OCI-LY1 (cell line): ENCODE data around the gene CYB561.

Experiments
- CTCF ChIP-seq: fragments of 200-600 bp; sonication (generic), shearing (Covaris generic); IDR thresholded peaks from 2 replicates; pipeline ENCODE4 v1.5.1; 2017; ENCODE audit warnings: mild to moderate bottlenecking, antibody characterized with exemption, low read length, moderate library complexity, mixed read lengths
- EZH2 ChIP-seq: fragments of 200-600 bp; sonication (generic), shearing (Covaris generic); IDR thresholded peaks from 2 replicates; pipeline ENCODE4 v1.8.0; 2017; ENCODE audit warnings: borderline replicate concordance, mixed run types, mild to moderate bottlenecking, antibody characterized with exemption, low read length, moderate library complexity, mixed read lengths

GRCh38 chr17:63420868-63421680, 25.0 kb downstream of the CYB561 start:
- TF ChIP-seq CTCF: no peak
- no peak for TF ChIP-seq EZH2
